HepG2 (cell line): ENCODE results near the gene SELENOM. TPM values are rescaled to one million over a fixed set of nuclear protein-coding genes. Genes with fewer than 3 reads are reported as not detected.

Source experiments
- ATAC-seq: fragments of 200-7000 bp; cut with Tn5 transposase; 3 replicates; pipeline ENCODE4 v1.9.1; 2020; ENCODE audit warnings: mild to moderate bottlenecking, moderate library complexity
- BruUV-seq: library from RNA; stranded (reverse); fragments of 400-500 nt; replicated peaks from 2 replicates; lab custom pipeline; 2021; lab: Mats Ljungman, UMichigan
- CTCF ChIA-PET: fragments of 300-600 bp; formaldehyde crosslinking; extraction: SDS; loops from one replicate; lab custom pipeline; 2021; ENCODE audit warnings: low total read pairs, inconsistent platforms, low intra/inter-chr PET ratio; lab: Yijun Ruan, JAX
- POLR2A ChIA-PET: fragments of 350-600 bp; sonication (Branson Sonifier 250); formaldehyde crosslinking; loops from one replicate; lab custom pipeline; 2020; ENCODE audit warnings: antibody characterized with exemption, inconsistent platforms; lab: Yijun Ruan, JAX
- DNase-seq: peaks from one replicate; pipeline ENCODE4 v3.0.0-alpha.2; 2015; ENCODE audit warnings: low spot score
- FAIRE-seq: peaks from 3 replicates; lab custom pipeline; 2011; peaks lifted over from hg19 to GRCh38; lab: Jason Lieb, UNC
- H2AFZ ChIP-seq: one replicate; pipeline ENCODE4 v1.6.1; 2011; ENCODE audit warnings: low read length, inconsistent platforms
- H3K27ac ChIP-seq: fragments of 300-600 bp; 3 replicates; pipeline ENCODE4 v1.8.0; 2011; ENCODE audit warnings: mixed run types, mild to moderate bottlenecking, mixed read lengths, low read length, inconsistent platforms; ENCODE audit not compliant: insufficient read depth; ENCODE audit errors: extremely low read length
- H3K27me3 ChIP-seq, 2 experiments: fragments of 200-600 bp in 1 of 2; 2 replicates in 1 of 2; 3 replicates in 1 of 2; pipeline versions ENCODE4 v1.6.0 to v1.8.0; 2011; ENCODE audit warnings: low read length in 2 of 2, mild to moderate bottlenecking in 2 of 2, moderate library complexity in 2 of 2, inconsistent platforms in 1 of 2; ENCODE audit not compliant: insufficient read depth in 2 of 2, control insufficient read depth in 1 of 2
- H3K36me3 ChIP-seq, 2 experiments: fragments of 200-600 bp in 1 of 2; replicated peaks in 1 of 2; 2 replicates in 1 of 2; 3 replicates in 1 of 2; pipeline versions ENCODE4 v1.5.1 to v1.8.0; 2011; ENCODE audit warnings: low read length in 2 of 2, inconsistent platforms in 1 of 2; ENCODE audit not compliant: insufficient read depth in 2 of 2, control insufficient read depth in 1 of 2
- H3K4me1 ChIP-seq: 2 replicates; pipeline ENCODE4 v1.5.1; 2012; ENCODE audit warnings: low read length, inconsistent platforms; ENCODE audit not compliant: insufficient read depth
- H3K4me2 ChIP-seq: 2 replicates; pipeline ENCODE4 v1.6.0; 2011; ENCODE audit warnings: low read depth, low read length, inconsistent platforms
- H3K4me3 ChIP-seq, 3 experiments: fragments of 200-600 bp in 1 of 3; sonication (generic), shearing (Covaris generic) in 1 of 3; replicated peaks in 1 of 3; 2 replicates each; pipeline ENCODE4 v1.5.1; 2011 to 2016; ENCODE audit warnings: low read length in 3 of 3, inconsistent platforms in 2 of 3, low read depth in 2 of 3, mild to moderate bottlenecking in 2 of 3, control low read depth in 1 of 3, mixed read lengths in 1 of 3; ENCODE audit not compliant: insufficient read depth in 1 of 3
- H3K79me2 ChIP-seq: one replicate; pipeline ENCODE4 v1.6.1; 2011; ENCODE audit warnings: low read length, inconsistent platforms; ENCODE audit not compliant: insufficient read depth
- H3K9ac ChIP-seq: 2 replicates; pipeline ENCODE4 v1.6.0; 2011; ENCODE audit warnings: mild to moderate bottlenecking, low read depth, low read length, inconsistent platforms; ENCODE audit not compliant: insufficient read depth
- H3K9me3 ChIP-seq: 2 replicates; pipeline ENCODE4 v1.5.1; 2012; ENCODE audit warnings: mild to moderate bottlenecking, low read length
- H4K20me1 ChIP-seq: 2 replicates; pipeline ENCODE4 v1.6.0; 2011; ENCODE audit warnings: inconsistent platforms, mild to moderate bottlenecking, low read length, moderate library complexity; ENCODE audit not compliant: insufficient read depth
- CEBPG ChIP-seq: IDR thresholded peaks from 2 replicates; pipeline ENCODE4 v1.6.1; 2016
- HCFC1 ChIP-seq: fragments of 150-350 bp; IDR thresholded peaks from 2 replicates; pipeline ENCODE4 v1.6.1; 2014; ENCODE audit warnings: low read depth, low read length
- RXRA ChIP-seq: sonication (generic); formaldehyde crosslinking; IDR thresholded peaks from 2 replicates; pipeline ENCODE4 v1.5.1; 2020; ENCODE audit warnings: missing genetic modification reagents
- STAT5B ChIP-seq: sonication (generic); formaldehyde crosslinking; IDR thresholded peaks from 2 replicates; pipeline ENCODE4 v1.4.0; 2020; ENCODE audit warnings: missing genetic modification reagents
- ZHX1 ChIP-seq: sonication (generic); formaldehyde crosslinking; IDR thresholded peaks from 2 replicates; pipeline ENCODE4 v1.8.1; 2022; ENCODE audit warnings: low read depth, mild to moderate bottlenecking, missing genetic modification reagents
- ZNF33A ChIP-seq: sonication (generic); formaldehyde crosslinking; IDR thresholded peaks from 2 replicates; pipeline ENCODE4 v1.5.1; 2020; ENCODE audit warnings: missing genetic modification reagents, mild to moderate bottlenecking, moderate library complexity, borderline replicate concordance
- ZNF570 ChIP-seq: sonication (generic); formaldehyde crosslinking; IDR thresholded peaks from 2 replicates; pipeline ENCODE4 v1.4.0; 2020; ENCODE audit warnings: mild to moderate bottlenecking, missing genetic modification reagents, borderline replicate concordance
- ZNF75D ChIP-seq: sonication (generic); formaldehyde crosslinking; IDR thresholded peaks from 2 replicates; pipeline ENCODE4 v1.8.1; 2023; ENCODE audit warnings: missing genetic modification reagents, mild to moderate bottlenecking, borderline replicate concordance
- ZNF766 ChIP-seq: sonication (generic); formaldehyde crosslinking; IDR thresholded peaks from 2 replicates; pipeline ENCODE4 v1.5.0; 2020; ENCODE audit warnings: missing genetic modification reagents, borderline replicate concordance
- WGBS: methylation state at CpG from one replicate; pipeline ENCODE4 v1.1.6; 2017; ENCODE audit warnings: low lambda C conversion rate; 5-methylcytosine and 5-hydroxymethylcytosine counted together
- in situ Hi-C: cut with HindIII; loops from 2 replicates; pipeline ENCODE4 v1.10.0; 2017; ENCODE audit warnings: low pct_unique_long_range_greater_than_20kb; ENCODE audit not compliant: extremely low pct_ligation_motif_present
- intact Hi-C: fragments of 100-400 bp; cut with micrococcal nuclease; formaldehyde crosslinking; loops from one replicate; pipeline ENCODE4 v1.10.0; 2022; ENCODE audit not compliant: unreplicated experiment
- polyA plus RNA-seq, 8 experiments: library from polyadenylated mRNA; depleted of rRNA in 3 of 8; stranded (reverse) in 7 of 8; unstranded in 1 of 8; fragments of >200 nt; fragmentation: Illumina TruSeq in 4 of 8; extraction: Trizol in 4 of 8; gene quantifications; 2 replicates each; pipeline versions ENCODE4 v1.2.1 to v1.2.3, GENCODE V29; 2011 to 2016; ENCODE audit warnings: low read depth in 4 of 8, missing spikeins in 1 of 8, mixed read lengths in 1 of 8; ENCODE audit not compliant: insufficient read depth in 1 of 8
- total RNA-seq, 5 experiments: library from RNA; depleted of rRNA; stranded (reverse); fragments of >200 nt; fragmentation: Illumina TruSeq; extraction: Trizol; gene quantifications; 2 replicates each; pipeline ENCODE4 v1.2.3, GENCODE V29; 2016; ENCODE audit warnings: low read depth in 1 of 5

SELENOM gene
- total and polyA plus RNA-seq, 2 of the 13 experiments (the other 11 are each of a cell fraction or from before 2014, with no cell fraction given), result 4.1 to 4.3 TPM

- TF ChIP-seq ZNF766 (CRISPR knock-in tag), result no peak
- no peak for TF ChIP-seq ZHX1 (CRISPR knock-in tag)
- no peak for TF ChIP-seq STAT5B (CRISPR knock-in tag)
- TF ChIP-seq ZNF33A (CRISPR knock-in tag), result no peak
- no peak for TF ChIP-seq HCFC1
- TF ChIP-seq RXRA, result no peak
- no peak for TF ChIP-seq ZNF570 (CRISPR knock-in tag)
- no peak for TF ChIP-seq CEBPG (CRISPR knock-in tag)
- TF ChIP-seq ZNF75D, result no peak
- H3K27ac ChIP-seq, result no peak overlapping the region
- H3K9ac ChIP-seq, result no peak overlapping the region
- no peaks in the 10 kb centered on the region for H3K9me3 ChIP-seq
- H3K79me2 ChIP-seq, result no peaks in the 10 kb centered on the region
- WGBS, result 98% methylated on average over 5 of the region's 6 CpGs
- H3K36me3 ChIP-seq, result peaks cover 21 to 39% of the 10 kb centered on the region in 2 experiments; a peak in 4 of 5 replicates
- H3K27me3 ChIP-seq, result no peaks in the 10 kb centered on the region
- no peak overlapping the region for H2AFZ ChIP-seq
- in situ Hi-C loops (no loop called here), intact Hi-C loops (no loop called here)
- H3K4me3 ChIP-seq, result no peak overlapping the region
- no TSS peak for BruUV-seq
- peaks cover 19% of the 10 kb centered on the region for H3K4me1 ChIP-seq
- H4K20me1 ChIP-seq, result no peaks in the 10 kb centered on the region
- POLR2A ChIA-PET, result no interaction called here
- FAIRE-seq (no peak), DNase-seq (no peak), ATAC-seq (no peak)
- CTCF ChIA-PET, result no interaction called here
- no peak overlapping the region for H3K4me2 ChIP-seq
Measured at GRCh38 chr22:31099386-31099785, 8.0 kb downstream of the SELENOM start.
